CD1c-positive myeloid dendritic cell (primary cell): ENCODE data around the gene COMP.
"Not testable (repeated sequence)": the region's sequence is repeated elsewhere in the genome, so short reads cannot be mapped to it uniquely, and the experiment has no call there.

Experiments
- DNase-seq: peaks from one replicate; pipeline ENCODE4 v3.0.0-alpha.2; 2016; ENCODE audit errors: extremely low spot score

The COMP gene

DNA sequence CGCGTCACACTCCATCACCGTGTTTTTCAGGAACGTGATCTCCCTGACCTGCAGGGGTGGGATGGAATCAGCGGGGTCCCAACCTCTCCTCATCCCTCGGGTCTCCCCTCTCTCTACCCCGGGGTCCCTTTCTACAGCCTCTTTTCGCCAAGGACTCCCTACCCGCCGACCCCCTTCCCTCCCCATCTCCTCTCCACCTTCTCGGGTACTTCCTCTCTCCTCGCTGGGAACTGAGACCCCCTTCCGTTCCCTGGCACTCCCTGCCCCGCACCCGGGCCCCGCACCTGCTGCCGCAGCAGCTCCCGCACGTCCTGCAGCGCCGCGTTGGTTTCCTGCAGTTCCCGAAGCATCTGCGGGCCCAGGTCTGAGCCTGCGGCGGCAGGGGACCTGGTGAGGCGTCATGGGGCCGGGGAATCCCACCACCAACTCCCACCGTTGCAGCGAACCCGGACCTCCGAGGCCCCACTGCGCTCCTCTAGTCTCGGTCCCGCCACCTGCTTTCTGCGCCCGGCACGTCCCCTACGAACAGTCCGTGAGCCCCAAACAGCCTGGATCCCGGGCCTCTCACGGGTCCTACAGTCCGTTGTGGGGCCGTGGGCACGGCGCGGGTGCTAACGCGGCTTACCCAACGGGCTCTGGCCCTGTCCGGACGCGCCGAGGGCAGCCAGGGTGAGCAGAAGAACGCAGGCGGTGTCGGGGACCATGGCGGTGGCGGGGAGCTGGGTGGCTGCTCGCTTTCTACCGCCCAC is at the start of gene COMP:
TSS of gene COMP (minus strand) at position 740 of the 749 bp plus-strand sequence. CDS start at position 704, 36 bp downstream.
- DNase-seq, result no peak

- no peak for DNase-seq
Observed at GRCh38 chr19:18840288-18841267, 49.5 kb upstream of the COMP start.

GRCh38 chr19:18839465-18840287 is 48.6 kb upstream of the COMP start:
- no peak for DNase-seq

GRCh38 chr19:18834644-18834984 is 43.5 kb upstream of the COMP start:
- no peak for DNase-seq

GRCh38 chr19:18833849-18834643 is 42.9 kb upstream of the COMP start:
- no peak for DNase-seq

DNA sequence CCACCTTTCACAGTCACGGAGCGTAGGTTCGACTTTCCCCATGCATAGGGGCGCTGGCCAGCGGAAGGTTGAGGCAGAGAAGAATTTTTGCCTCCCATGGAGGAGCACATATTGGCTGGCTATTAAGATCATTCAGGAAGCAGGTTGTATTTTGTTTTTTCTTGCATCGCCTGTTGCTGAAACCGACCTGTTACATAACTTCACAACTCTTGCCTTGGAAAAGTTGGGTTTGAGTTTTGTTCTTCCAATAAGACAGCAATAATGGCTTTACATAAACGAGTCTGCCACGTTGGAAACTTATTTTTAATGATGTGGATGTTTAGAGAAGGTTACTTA is 42.0 kb upstream of the COMP start:
- peak; percentile 7 for DNase-seq

GRCh38 chr19:18832306-18833140 is 41.4 kb upstream of the COMP start:
- peak; percentile 20 for DNase-seq

GRCh38 chr19:18831524-18832305 is 40.6 kb upstream of the COMP start, which contains the start of gene UPF1:
Gene UPF1 (plus strand): TSS chr19:18831959. CDS start chr19:18832210, 251 bp downstream.
- DNase-seq, result peak; percentile 99

DNA sequence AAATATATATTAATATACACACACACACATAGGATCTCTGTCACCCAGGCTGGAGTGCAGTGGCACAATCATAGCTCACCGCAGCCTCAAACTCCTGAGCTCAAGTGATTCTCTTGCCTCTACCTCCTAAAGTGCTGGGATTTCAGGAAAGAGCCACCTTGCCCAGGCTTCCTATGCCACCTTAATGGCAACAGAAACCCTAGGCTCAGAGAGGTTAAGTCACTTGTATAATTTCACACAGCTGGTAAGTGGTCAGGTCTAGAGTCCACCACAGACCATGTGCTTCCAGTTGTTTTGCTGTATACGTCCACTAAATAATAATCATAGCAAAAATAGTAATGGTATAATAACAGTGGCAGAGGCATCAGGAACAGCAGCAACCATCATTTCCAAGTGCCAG is 39.4 kb upstream of the COMP start:
- no peak for DNase-seq

DNA sequence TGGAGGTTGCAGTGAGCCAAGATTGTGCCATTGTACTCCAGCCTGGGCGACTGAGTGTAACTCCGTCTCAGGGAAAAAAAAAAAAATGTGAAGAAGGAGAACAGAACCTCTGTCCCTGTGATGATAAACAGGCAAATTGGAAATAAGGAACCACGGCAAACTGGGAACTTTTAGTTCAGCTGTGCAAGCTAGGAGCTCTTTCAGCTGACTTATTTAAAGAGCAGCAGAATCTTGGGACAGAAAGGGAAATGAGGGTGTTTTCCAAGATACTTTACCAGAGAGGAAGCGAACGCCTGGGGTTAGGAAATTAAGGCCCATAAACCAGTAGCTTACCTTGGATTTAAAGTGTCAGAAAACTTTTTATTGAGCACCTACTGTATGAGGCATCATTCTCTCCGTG is 37.7 kb upstream of the COMP start:
- DNase-seq, result peak; percentile 35

GRCh38 chr19:18817574-18817973 is 26.5 kb upstream of the COMP start:
- DNase-seq, result no peak

- not testable (repeated sequence) for DNase-seq
Observed at GRCh38 chr19:18816645-18817044, 25.5 kb upstream of the COMP start.

DNA sequence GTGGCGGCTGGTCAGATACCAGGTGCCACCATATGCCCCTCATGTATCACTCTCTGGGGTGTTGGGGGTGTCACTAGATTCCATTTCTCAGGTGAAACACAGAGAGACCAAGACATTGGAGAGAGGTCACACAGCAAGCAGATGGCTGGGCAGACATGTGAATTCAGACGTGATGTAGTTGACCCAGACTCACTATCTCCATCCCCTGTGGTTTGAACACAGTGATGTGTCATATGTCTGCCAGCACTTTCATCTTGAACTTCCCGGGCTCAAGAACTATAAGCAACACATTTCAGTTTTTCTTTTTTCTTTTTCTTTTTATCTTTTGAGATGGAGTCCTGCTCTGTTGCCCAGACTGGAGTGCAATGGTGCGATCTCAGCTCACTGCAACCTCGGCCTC is 24.6 kb upstream of the COMP start:
- DNase-seq, result no peak

- DNase-seq, result no peak
Observed at GRCh38 chr19:18814063-18814462, 23.0 kb upstream of the COMP start.

GRCh38 chr19:18811638-18812037 is 20.5 kb upstream of the COMP start:
- not testable (repeated sequence) for DNase-seq

GRCh38 chr19:18809149-18809868 is 18.2 kb upstream of the COMP start:
- DNase-seq, result peak; percentile 27

DNA sequence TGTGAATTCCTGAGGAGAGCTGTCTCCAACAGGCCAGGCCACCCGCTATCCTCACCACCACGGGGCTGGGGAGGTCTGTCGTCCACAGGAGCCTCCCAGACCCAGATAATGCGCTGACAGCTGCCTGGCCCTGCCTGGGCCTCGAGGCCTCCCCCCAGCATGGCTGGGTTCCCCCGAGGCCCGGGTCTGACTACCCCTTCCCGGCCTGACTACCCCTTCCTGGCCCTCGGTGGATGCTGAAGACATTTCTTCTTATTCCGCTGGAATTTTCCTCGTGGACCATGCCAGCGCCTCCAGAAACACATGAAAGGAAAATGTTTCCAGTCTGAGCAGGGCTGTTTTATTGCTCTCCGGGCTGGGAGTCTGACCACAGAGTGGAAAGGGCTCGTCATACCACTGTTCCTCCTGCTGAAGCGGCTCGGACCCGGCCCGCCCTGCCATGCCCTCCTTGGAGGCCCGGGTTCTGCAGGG is 16.8 kb upstream of the COMP start:
- DNase-seq, result no peak

- no peak for DNase-seq
Observed at GRCh38 chr19:18804643-18805042, 13.5 kb upstream of the COMP start.
